Testis (tissue), 2 donors: ENCODE results near the gene LSMEM2.

Experiments used
- POLR2A ChIP-seq: fragments of 450-650 bp; IDR thresholded peaks from one replicate; pipeline ENCODE4 v1.6.1; 2017; ENCODE audit warnings: antibody characterized with exemption, mild to moderate bottlenecking, moderate library complexity
- TF ChIP-seq, protein P1 (sequence below), 3 experiments: fragments of 450-650 bp in 2 of 3; fragments of 200-600 bp in 1 of 3; sonication (generic) in 1 of 3; IDR thresholded peaks; one replicate each; pipeline ENCODE4 v1.5.1; 2016 to 2019; ENCODE audit warnings: antibody characterized with exemption in 3 of 3, mild to moderate bottlenecking in 2 of 3, moderate library complexity in 1 of 3

DNA sequence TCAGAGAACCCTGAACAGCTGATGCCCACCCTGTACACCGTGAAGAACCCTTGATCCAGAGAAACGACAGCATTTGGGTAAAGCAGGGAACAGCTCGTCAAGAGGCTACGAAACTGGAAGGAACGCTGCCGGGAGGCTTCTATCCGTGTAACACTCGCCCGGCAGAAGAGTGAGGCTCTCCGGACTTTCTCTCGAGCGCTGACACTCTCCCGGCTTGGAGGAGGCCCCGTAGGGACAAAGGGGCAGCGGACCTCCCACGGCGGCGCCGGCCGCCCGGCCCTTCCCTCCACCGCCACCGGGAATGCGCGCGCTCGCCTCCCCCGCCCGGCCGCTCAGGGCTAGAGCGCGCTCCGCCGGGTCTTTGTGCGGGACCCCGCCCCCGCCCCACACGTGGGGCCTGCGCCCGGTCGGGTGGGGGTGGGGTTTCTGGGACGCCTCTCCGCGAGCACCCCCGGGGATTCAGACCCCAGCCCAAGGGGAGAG, 42.0 kb downstream of the LSMEM2 start:
- TF ChIP-seq POLR2A: no peak
- TF ChIP-seq, protein P1, sequence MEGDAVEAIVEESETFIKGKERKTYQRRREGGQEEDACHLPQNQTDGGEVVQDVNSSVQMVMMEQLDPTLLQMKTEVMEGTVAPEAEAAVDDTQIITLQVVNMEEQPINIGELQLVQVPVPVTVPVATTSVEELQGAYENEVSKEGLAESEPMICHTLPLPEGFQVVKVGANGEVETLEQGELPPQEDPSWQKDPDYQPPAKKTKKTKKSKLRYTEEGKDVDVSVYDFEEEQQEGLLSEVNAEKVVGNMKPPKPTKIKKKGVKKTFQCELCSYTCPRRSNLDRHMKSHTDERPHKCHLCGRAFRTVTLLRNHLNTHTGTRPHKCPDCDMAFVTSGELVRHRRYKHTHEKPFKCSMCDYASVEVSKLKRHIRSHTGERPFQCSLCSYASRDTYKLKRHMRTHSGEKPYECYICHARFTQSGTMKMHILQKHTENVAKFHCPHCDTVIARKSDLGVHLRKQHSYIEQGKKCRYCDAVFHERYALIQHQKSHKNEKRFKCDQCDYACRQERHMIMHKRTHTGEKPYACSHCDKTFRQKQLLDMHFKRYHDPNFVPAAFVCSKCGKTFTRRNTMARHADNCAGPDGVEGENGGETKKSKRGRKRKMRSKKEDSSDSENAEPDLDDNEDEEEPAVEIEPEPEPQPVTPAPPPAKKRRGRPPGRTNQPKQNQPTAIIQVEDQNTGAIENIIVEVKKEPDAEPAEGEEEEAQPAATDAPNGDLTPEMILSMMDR (IDR thresholded peaks at IDR 0.05): no peak
